HepG2 (cell line): ENCODE measurements around the gene THSD4. TPM values are rescaled to one million over a fixed set of nuclear protein-coding genes. Genes with fewer than 3 reads are reported as not detected.

ENCODE experiments used
- ATAC-seq: fragments of 200-7000 bp; cut with Tn5 transposase; 3 replicates; pipeline ENCODE4 v1.9.1; 2020; ENCODE audit warnings: mild to moderate bottlenecking, moderate library complexity
- BruUV-seq: library from RNA; stranded (reverse); fragments of 400-500 nt; replicated peaks from 2 replicates; lab custom pipeline; 2021; lab: Mats Ljungman, UMichigan
- CTCF ChIA-PET: fragments of 300-600 bp; formaldehyde crosslinking; extraction: SDS; loops from one replicate; lab custom pipeline; 2021; ENCODE audit warnings: low total read pairs, inconsistent platforms, low intra/inter-chr PET ratio; lab: Yijun Ruan, JAX
- POLR2A ChIA-PET: fragments of 350-600 bp; sonication (Branson Sonifier 250); formaldehyde crosslinking; loops from one replicate; lab custom pipeline; 2020; ENCODE audit warnings: antibody characterized with exemption, inconsistent platforms; lab: Yijun Ruan, JAX
- DNase-seq: peaks from one replicate; pipeline ENCODE4 v3.0.0-alpha.2; 2015; ENCODE audit warnings: low spot score
- FAIRE-seq: peaks from 3 replicates; lab custom pipeline; 2011; peaks lifted over from hg19 to GRCh38; lab: Jason Lieb, UNC
- H2AFZ ChIP-seq: one replicate; pipeline ENCODE4 v1.6.1; 2011; ENCODE audit warnings: low read length, inconsistent platforms
- H3K27ac ChIP-seq: fragments of 300-600 bp; 3 replicates; pipeline ENCODE4 v1.8.0; 2011; ENCODE audit warnings: mixed run types, mild to moderate bottlenecking, mixed read lengths, low read length, inconsistent platforms; ENCODE audit not compliant: insufficient read depth; ENCODE audit errors: extremely low read length
- H3K27me3 ChIP-seq, 2 experiments: fragments of 200-600 bp in 1 of 2; 2 replicates in 1 of 2; 3 replicates in 1 of 2; pipeline versions ENCODE4 v1.6.0 to v1.8.0; 2011; ENCODE audit warnings: low read length in 2 of 2, mild to moderate bottlenecking in 2 of 2, moderate library complexity in 2 of 2, inconsistent platforms in 1 of 2; ENCODE audit not compliant: insufficient read depth in 2 of 2, control insufficient read depth in 1 of 2
- H3K36me3 ChIP-seq, 2 experiments: fragments of 200-600 bp in 1 of 2; replicated peaks in 1 of 2; 2 replicates in 1 of 2; 3 replicates in 1 of 2; pipeline versions ENCODE4 v1.5.1 to v1.8.0; 2011; ENCODE audit warnings: low read length in 2 of 2, inconsistent platforms in 1 of 2; ENCODE audit not compliant: insufficient read depth in 2 of 2, control insufficient read depth in 1 of 2
- H3K4me1 ChIP-seq: 2 replicates; pipeline ENCODE4 v1.5.1; 2012; ENCODE audit warnings: low read length, inconsistent platforms; ENCODE audit not compliant: insufficient read depth
- H3K4me2 ChIP-seq: 2 replicates; pipeline ENCODE4 v1.6.0; 2011; ENCODE audit warnings: low read depth, low read length, inconsistent platforms
- H3K4me3 ChIP-seq, 3 experiments: fragments of 200-600 bp in 1 of 3; sonication (generic), shearing (Covaris generic) in 1 of 3; replicated peaks in 1 of 3; 2 replicates each; pipeline ENCODE4 v1.5.1; 2011 to 2016; ENCODE audit warnings: low read length in 3 of 3, inconsistent platforms in 2 of 3, low read depth in 2 of 3, mild to moderate bottlenecking in 2 of 3, control low read depth in 1 of 3, mixed read lengths in 1 of 3; ENCODE audit not compliant: insufficient read depth in 1 of 3
- H3K79me2 ChIP-seq: one replicate; pipeline ENCODE4 v1.6.1; 2011; ENCODE audit warnings: low read length, inconsistent platforms; ENCODE audit not compliant: insufficient read depth
- H3K9ac ChIP-seq: 2 replicates; pipeline ENCODE4 v1.6.0; 2011; ENCODE audit warnings: mild to moderate bottlenecking, low read depth, low read length, inconsistent platforms; ENCODE audit not compliant: insufficient read depth
- H3K9me3 ChIP-seq: 2 replicates; pipeline ENCODE4 v1.5.1; 2012; ENCODE audit warnings: mild to moderate bottlenecking, low read length
- H4K20me1 ChIP-seq: 2 replicates; pipeline ENCODE4 v1.6.0; 2011; ENCODE audit warnings: inconsistent platforms, mild to moderate bottlenecking, low read length, moderate library complexity; ENCODE audit not compliant: insufficient read depth
- CEBPB ChIP-seq: IDR thresholded peaks from 2 replicates; pipeline ENCODE4 v1.6.1; 2011; ENCODE audit warnings: low read depth, low read length, improper control_type of control experiment, borderline replicate concordance
- ETV6 ChIP-seq: sonication (generic); formaldehyde crosslinking; conservative IDR thresholded peaks from 2 replicates; pipeline ENCODE4 v1.4.0; 2020; ENCODE audit warnings: missing genetic modification reagents
- GZF1 ChIP-seq: sonication (generic); formaldehyde crosslinking; IDR thresholded peaks from 2 replicates; pipeline ENCODE4 v1.5.1; 2020; ENCODE audit warnings: mild to moderate bottlenecking, missing genetic modification reagents
- HNRNPK ChIP-seq: fragments of 200-400 bp; formaldehyde crosslinking; IDR thresholded peaks from 2 replicates; pipeline ENCODE4 v1.6.1; 2018; ENCODE audit warnings: low read length, low read depth, moderate library complexity, mild to moderate bottlenecking; ENCODE audit not compliant: poor library complexity, severe bottlenecking
- KDM5B ChIP-seq: sonication (generic); formaldehyde crosslinking; IDR thresholded peaks from 2 replicates; pipeline ENCODE4 v1.4.0; 2020; ENCODE audit warnings: missing genetic modification reagents, mild to moderate bottlenecking, borderline replicate concordance
- MXD4 ChIP-seq: IDR thresholded peaks from 2 replicates; pipeline ENCODE4 v1.6.1; 2016; ENCODE audit warnings: mild to moderate bottlenecking, missing biosample characterization, missing genetic modification reagents
- NFRKB ChIP-seq: fragments of 450-650 bp; IDR thresholded peaks from 2 replicates; pipeline ENCODE4 v1.6.1; 2017
- RAD51 ChIP-seq: fragments of 450-650 bp; IDR thresholded peaks from 2 replicates; pipeline ENCODE4 v1.6.1; 2016; ENCODE audit warnings: borderline replicate concordance
- RARA ChIP-seq: IDR thresholded peaks from 2 replicates; pipeline ENCODE4 v1.6.1; 2016; ENCODE audit warnings: missing genetic modification reagents, missing compliant biosample characterization
- RFXANK ChIP-seq: IDR thresholded peaks from 2 replicates; pipeline ENCODE4 v1.6.1; 2016
- ZNF230 ChIP-seq: sonication (generic); formaldehyde crosslinking; IDR thresholded peaks from 2 replicates; pipeline ENCODE4 v1.4.0; 2020; ENCODE audit warnings: mild to moderate bottlenecking, missing genetic modification reagents
- ZNF274 ChIP-seq: sonication (generic); formaldehyde crosslinking; IDR thresholded peaks from 2 replicates; pipeline ENCODE4 v1.5.1; 2020; ENCODE audit warnings: mild to moderate bottlenecking, missing genetic modification reagents
- ZNF30 ChIP-seq: sonication (generic); formaldehyde crosslinking; IDR thresholded peaks from 2 replicates; pipeline ENCODE4 v1.5.0; 2020; ENCODE audit warnings: mild to moderate bottlenecking, missing genetic modification reagents
- ZNF460 ChIP-seq: sonication (generic); formaldehyde crosslinking; IDR thresholded peaks from 2 replicates; pipeline ENCODE4 v1.5.1; 2020; ENCODE audit warnings: missing genetic modification reagents, mild to moderate bottlenecking, borderline replicate concordance
- ZNF496 ChIP-seq: sonication (generic); formaldehyde crosslinking; IDR thresholded peaks from 2 replicates; pipeline ENCODE4 v1.8.1; 2023; ENCODE audit warnings: mild to moderate bottlenecking, moderate library complexity, missing genetic modification reagents; ENCODE audit not compliant: insufficient replicate concordance
- ZNF564 ChIP-seq: sonication (generic); formaldehyde crosslinking; IDR thresholded peaks from 2 replicates; pipeline ENCODE4 v1.8.1; 2023; ENCODE audit warnings: mild to moderate bottlenecking, missing genetic modification reagents
- ZNF83 ChIP-seq: sonication (generic); formaldehyde crosslinking; IDR thresholded peaks from 2 replicates; pipeline ENCODE4 v1.4.0; 2020; ENCODE audit warnings: missing genetic modification reagents, mild to moderate bottlenecking, borderline replicate concordance
- WGBS: methylation state at CpG from one replicate; pipeline ENCODE4 v1.1.6; 2017; ENCODE audit warnings: low lambda C conversion rate; 5-methylcytosine and 5-hydroxymethylcytosine counted together
- in situ Hi-C: cut with HindIII; loops from 2 replicates; pipeline ENCODE4 v1.10.0; 2017; ENCODE audit warnings: low pct_unique_long_range_greater_than_20kb; ENCODE audit not compliant: extremely low pct_ligation_motif_present
- intact Hi-C: fragments of 100-400 bp; cut with micrococcal nuclease; formaldehyde crosslinking; loops from one replicate; pipeline ENCODE4 v1.10.0; 2022; ENCODE audit not compliant: unreplicated experiment
- polyA plus RNA-seq, 8 experiments: library from polyadenylated mRNA; depleted of rRNA in 3 of 8; stranded (reverse) in 7 of 8; unstranded in 1 of 8; fragments of >200 nt; fragmentation: Illumina TruSeq in 4 of 8; extraction: Trizol in 4 of 8; gene quantifications; 2 replicates each; pipeline versions ENCODE4 v1.2.1 to v1.2.3, GENCODE V29; 2011 to 2016; ENCODE audit warnings: low read depth in 4 of 8, missing spikeins in 1 of 8, mixed read lengths in 1 of 8; ENCODE audit not compliant: insufficient read depth in 1 of 8
- total RNA-seq, 5 experiments: library from RNA; depleted of rRNA; stranded (reverse); fragments of >200 nt; fragmentation: Illumina TruSeq; extraction: Trizol; gene quantifications; 2 replicates each; pipeline ENCODE4 v1.2.3, GENCODE V29; 2016; ENCODE audit warnings: low read depth in 1 of 5
- TF ChIP-seq, protein P1 (sequence below): IDR thresholded peaks from 2 replicates; pipeline ENCODE4 v1.6.1; 2012; ENCODE audit warnings: low read length, improper control_type of control experiment

Gene THSD4
- total and polyA plus RNA-seq, 2 of the 13 experiments (the other 11 are each of a cell fraction or from before 2014, with no cell fraction given) = 0.07 to 0.21 TPM

DNA sequence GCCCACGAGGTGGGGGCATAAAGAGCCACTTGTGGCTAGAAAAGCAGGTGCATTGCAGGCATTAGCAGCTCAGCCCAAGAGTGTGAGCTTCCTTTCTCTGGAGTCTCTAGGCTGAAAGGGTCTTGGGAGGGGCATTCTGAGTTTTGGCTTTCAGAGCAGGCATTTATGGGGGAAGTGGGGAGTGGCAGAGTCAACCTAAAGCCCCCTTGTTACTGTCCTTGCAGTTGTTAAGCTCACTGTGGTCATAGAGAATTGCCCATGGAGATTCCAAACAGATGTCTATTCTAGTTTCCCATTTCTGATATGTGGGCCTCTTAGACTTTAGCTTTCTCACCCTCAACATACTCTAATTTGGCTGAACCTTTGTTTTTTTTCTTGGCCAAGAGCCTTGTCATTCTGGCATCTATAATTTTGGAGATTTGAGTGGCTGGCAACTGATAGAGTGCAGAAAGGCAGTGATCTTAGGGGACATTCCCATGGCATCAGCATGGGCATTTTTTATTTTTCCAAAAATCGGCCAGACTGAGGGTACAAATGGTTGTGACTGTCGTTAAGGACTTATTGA is 217.9 kb downstream of the THSD4 start:
- Histone ChIP-seq H3K4me3 (no peak overlapping the region), H4K20me1 (no peaks in the 10 kb centered on the region), H3K9ac (no peak overlapping the region), H3K79me2 (no peaks in the 10 kb centered on the region), H2AFZ (no peak overlapping the region), H3K4me2 (no peak overlapping the region), H3K4me1 (peaks cover 5% of the 10 kb centered on the region), H3K9me3 (no peaks in the 10 kb centered on the region), H3K27ac (no peak overlapping the region), H3K36me3 (no peaks in the 10 kb centered on the region), H3K27me3 (peaks cover 1 to 5% of the 10 kb centered on the region in 2 experiments; a peak in 1 of 5 replicates)
- BruUV-seq = no TSS peak
- ChIA-PET CTCF (no interaction called here), POLR2A (no interaction called here)
- ATAC-seq (no peak), DNase-seq (no peak), FAIRE-seq (no peak)
- intact Hi-C loops = no loop called here
- TF ChIP-seq MXD4 (CRISPR knock-in tag) = no peak
- no peak for TF ChIP-seq ZNF496 (CRISPR knock-in tag)
- TF ChIP-seq RAD51 = no peak
- no peak for TF ChIP-seq CEBPB
- TF ChIP-seq GZF1 = no peak
- TF ChIP-seq HNRNPK = no peak
- in situ Hi-C loops = no loop called here
- 3% methylated on average over 3 of the region's 3 CpGs for WGBS

DNA sequence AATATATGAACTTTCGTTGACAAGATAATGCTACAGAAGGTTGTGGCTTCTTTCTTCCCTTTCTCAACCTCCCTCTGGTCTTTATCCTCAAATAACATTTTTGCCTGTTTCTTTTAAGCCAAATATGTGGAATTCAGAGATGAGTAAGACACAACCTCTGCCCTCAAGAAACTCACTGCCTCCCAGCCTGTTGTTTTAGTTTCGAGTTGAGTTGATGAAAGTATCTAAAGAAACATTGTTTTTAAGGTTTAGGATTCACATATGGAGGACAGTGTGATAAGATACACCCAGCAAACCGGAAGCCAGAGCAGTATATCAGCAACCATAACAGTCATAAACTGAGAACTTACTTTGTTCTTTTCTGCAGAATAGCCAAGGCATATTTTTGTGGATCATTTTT is 218.6 kb downstream of the THSD4 start:
- Histone ChIP-seq H3K4me1 (no peaks in the 10 kb centered on the region), H2AFZ (no peak overlapping the region), H4K20me1 (no peaks in the 10 kb centered on the region), H3K4me3 (no peak overlapping the region), H3K36me3 (no peaks in the 10 kb centered on the region), H3K27ac (no peak overlapping the region), H3K9me3 (no peaks in the 10 kb centered on the region), H3K4me2 (no peak overlapping the region), H3K79me2 (no peaks in the 10 kb centered on the region), H3K27me3 (peaks cover 1 to 5% of the 10 kb centered on the region in 2 experiments; a peak in 1 of 5 replicates), H3K9ac (no peak overlapping the region)
- intact Hi-C loops = no loop called here
- TF ChIP-seq RFXANK (CRISPR knock-in tag) = no peak
- TF ChIP-seq ZNF460 (CRISPR knock-in tag) = no peak
- TF ChIP-seq NFRKB = no peak
- no peak for TF ChIP-seq ZNF83 (CRISPR knock-in tag)
- no peak for TF ChIP-seq ZNF30 (CRISPR knock-in tag)
- no peak for TF ChIP-seq ZNF564 (CRISPR knock-in tag)
- TF ChIP-seq RARA = no peak
- no peak for TF ChIP-seq ZNF274 (CRISPR knock-in tag)
- TF ChIP-seq ZNF230 = no peak
- TF ChIP-seq ETV6 (CRISPR knock-in tag) = no peak
- no peak for TF ChIP-seq KDM5B
- TF ChIP-seq, protein P1, sequence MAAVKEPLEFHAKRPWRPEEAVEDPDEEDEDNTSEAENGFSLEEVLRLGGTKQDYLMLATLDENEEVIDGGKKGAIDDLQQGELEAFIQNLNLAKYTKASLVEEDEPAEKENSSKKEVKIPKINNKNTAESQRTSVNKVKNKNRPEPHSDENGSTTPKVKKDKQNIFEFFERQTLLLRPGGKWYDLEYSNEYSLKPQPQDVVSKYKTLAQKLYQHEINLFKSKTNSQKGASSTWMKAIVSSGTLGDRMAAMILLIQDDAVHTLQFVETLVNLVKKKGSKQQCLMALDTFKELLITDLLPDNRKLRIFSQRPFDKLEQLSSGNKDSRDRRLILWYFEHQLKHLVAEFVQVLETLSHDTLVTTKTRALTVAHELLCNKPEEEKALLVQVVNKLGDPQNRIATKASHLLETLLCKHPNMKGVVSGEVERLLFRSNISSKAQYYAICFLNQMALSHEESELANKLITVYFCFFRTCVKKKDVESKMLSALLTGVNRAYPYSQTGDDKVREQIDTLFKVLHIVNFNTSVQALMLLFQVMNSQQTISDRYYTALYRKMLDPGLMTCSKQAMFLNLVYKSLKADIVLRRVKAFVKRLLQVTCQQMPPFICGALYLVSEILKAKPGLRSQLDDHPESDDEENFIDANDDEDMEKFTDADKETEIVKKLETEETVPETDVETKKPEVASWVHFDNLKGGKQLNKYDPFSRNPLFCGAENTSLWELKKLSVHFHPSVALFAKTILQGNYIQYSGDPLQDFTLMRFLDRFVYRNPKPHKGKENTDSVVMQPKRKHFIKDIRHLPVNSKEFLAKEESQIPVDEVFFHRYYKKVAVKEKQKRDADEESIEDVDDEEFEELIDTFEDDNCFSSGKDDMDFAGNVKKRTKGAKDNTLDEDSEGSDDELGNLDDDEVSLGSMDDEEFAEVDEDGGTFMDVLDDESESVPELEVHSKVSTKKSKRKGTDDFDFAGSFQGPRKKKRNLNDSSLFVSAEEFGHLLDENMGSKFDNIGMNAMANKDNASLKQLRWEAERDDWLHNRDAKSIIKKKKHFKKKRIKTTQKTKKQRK = no peak
- ChIA-PET CTCF (no interaction called here), POLR2A (no interaction called here)
- in situ Hi-C loops = no loop called here
- no peak for ATAC-seq
- BruUV-seq = no TSS peak
- FAIRE-seq = no peak
- DNase-seq = no peak
- WGBS = 3% methylated on average over 3 of the region's 3 CpGs
